GM19035 (cell line): ENCODE data around the gene DENND1A.

ENCODE experiments used
- ATAC-seq: cut with Tn5 transposase; IDR thresholded peaks from one replicate; pipeline ENCODE4 v1.9.1; 2021; ENCODE audit not compliant: unreplicated experiment

DENND1A gene

GRCh38 chr9:123365287-123365880 lies 564.5 kb downstream of the DENND1A start:
- no peak for ATAC-seq

- ATAC-seq, result no peak
Measured at GRCh38 chr9:123364241-123364824, 565.6 kb downstream of the DENND1A start.

- no peak for ATAC-seq
Measured at GRCh38 chr9:123362856-123363255, 567.1 kb downstream of the DENND1A start.

GRCh38 chr9:123361731-123362510 lies 568.0 kb downstream of the DENND1A start:
- ATAC-seq, result no peak

GRCh38 chr9:123361086-123361730 lies 568.7 kb downstream of the DENND1A start:
- ATAC-seq, result no peak

- ATAC-seq, result no peak
Measured at GRCh38 chr9:123360161-123361085, 569.5 kb downstream of the DENND1A start.

- ATAC-seq, result no peak
Measured at GRCh38 chr9:123359546-123359945, 570.4 kb downstream of the DENND1A start.

GRCh38 chr9:123359106-123359505 lies 570.8 kb downstream of the DENND1A start:
- ATAC-seq, result no peak

GRCh38 chr9:123358181-123358905 lies 571.6 kb downstream of the DENND1A start:
- ATAC-seq, result no peak

GRCh38 chr9:123357743-123358059 lies 572.2 kb downstream of the DENND1A start:
- no peak for ATAC-seq

GRCh38 chr9:123356851-123357742 lies 572.8 kb downstream of the DENND1A start:
- ATAC-seq, result no peak

GRCh38 chr9:123355761-123356431 lies 574.0 kb downstream of the DENND1A start, which contains the start of gene CRB2:
CRB2 (plus strand) TSS chr9:123356197; CDS start chr9:123356261, 64 bp downstream.
- no peak for ATAC-seq

- ATAC-seq, result no peak
Measured at GRCh38 chr9:123354806-123355508, 575.0 kb downstream of the DENND1A start.

GRCh38 chr9:123353984-123354591 lies 575.8 kb downstream of the DENND1A start:
- ATAC-seq, result peak; percentile 67

- ATAC-seq, result no peak
Measured at GRCh38 chr9:123353041-123353440, 576.9 kb downstream of the DENND1A start.

- no peak for ATAC-seq
Measured at GRCh38 chr9:123350590-123351310, 579.2 kb downstream of the DENND1A start.
